HG03354 (cell line): Measurements from ENCODE around the gene NGRN.
A peak's percentile ranks its signal among the peaks of the same experiment; 100 is the strongest.
"Not testable (repeated sequence)": the region's sequence is repeated elsewhere in the genome, so short reads cannot be mapped to it uniquely, and the experiment has no call there.

ENCODE experiments used
- ATAC-seq: cut with Tn5 transposase; IDR thresholded peaks from one replicate; pipeline ENCODE4 v1.9.1; 2021; ENCODE audit warnings: mild to moderate bottlenecking; ENCODE audit not compliant: unreplicated experiment, poor library complexity, severe bottlenecking

The NGRN gene

GRCh38 chr15:90233387-90234095 lies 31.9 kb upstream of the NGRN start, which contains the start of gene CIB1:
Gene CIB1, minus strand, starts transcription at chr15:90233941. Its CDS starts 56 bp downstream, at chr15:90233885.
- ATAC-seq, result peak; percentile 91

GRCh38 chr15:90234096-90234988 lies 31.1 kb upstream of the NGRN start, which contains the start of gene GDPGP1:
Gene GDPGP1, plus strand, starts transcription at chr15:90234209. Its CDS starts 6,700 bp downstream, at chr15:90240909.
- ATAC-seq, result peak; percentile 74

DNA sequence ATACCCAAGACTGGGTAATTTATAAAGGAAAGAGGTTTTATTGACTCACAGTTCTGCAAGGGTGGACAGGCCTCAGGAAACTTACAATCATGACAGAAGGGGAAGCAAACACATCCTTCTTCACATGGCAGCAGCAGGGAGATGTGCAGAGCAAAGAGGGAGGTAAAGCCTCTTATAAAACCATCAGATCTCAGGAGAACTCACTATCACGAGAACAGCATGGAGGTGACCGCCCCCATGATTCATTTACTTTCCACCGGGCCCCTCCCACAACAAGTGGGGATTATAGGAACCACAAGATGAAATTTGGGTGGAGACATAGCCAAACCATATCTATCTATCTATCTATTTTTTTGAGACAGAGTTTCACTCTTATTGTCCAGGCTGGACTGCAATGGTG lies 26.1 kb upstream of the NGRN start:
- ATAC-seq, result no peak

DNA sequence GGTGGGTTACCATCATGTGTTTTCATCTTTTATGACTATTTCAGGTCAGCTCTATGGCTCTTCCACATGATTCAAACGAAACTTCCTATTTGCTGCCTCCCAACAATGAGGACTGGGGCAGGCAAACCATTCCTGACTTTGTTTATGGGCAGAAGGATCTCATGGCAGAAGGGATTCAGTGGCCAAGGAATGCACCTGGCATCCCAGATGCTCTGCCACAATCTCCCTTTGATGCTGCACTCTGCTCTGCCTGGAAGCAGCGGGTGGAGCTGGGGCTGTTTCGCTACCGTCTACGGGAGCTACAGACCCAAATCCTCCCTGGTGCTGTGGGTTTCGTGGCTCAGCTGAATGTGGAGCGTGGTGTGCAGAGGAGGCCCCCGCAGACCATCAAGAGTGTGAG lies 24.6 kb upstream of the NGRN start:
- no peak for ATAC-seq

- ATAC-seq, result no peak
Measured at GRCh38 chr15:90241343-90242192, 23.9 kb upstream of the NGRN start.

- no peak for ATAC-seq
Measured at GRCh38 chr15:90243943-90244639, 21.4 kb upstream of the NGRN start.

DNA sequence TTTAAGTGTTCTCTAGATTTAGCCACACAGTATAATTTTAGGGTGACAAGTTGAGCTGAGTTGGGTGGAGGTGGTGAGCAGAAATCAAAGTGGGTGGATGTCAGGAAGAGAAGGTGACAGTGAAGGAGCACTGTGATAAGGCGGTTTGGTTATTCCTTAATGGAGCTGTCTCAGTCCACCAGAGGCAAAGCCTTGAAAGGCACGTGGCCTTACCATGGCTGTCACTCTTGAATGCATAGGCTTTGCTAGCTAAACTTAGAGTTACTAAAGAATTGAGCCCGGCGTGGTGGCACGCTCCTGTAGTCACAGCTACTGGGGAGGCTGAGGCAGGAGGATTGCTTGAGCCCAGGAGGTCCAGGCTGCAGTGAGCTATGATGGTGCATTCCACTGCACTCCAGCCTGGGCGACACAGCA lies 16.7 kb upstream of the NGRN start:
- ATAC-seq, result no peak

GRCh38 chr15:90249203-90249863 lies 16.1 kb upstream of the NGRN start, which contains the start of gene TTLL13:
Gene TTLL13, plus strand, starts transcription at chr15:90249556. Its CDS starts 1,075 bp downstream, at chr15:90250631.
- ATAC-seq, result peak; percentile 54

DNA sequence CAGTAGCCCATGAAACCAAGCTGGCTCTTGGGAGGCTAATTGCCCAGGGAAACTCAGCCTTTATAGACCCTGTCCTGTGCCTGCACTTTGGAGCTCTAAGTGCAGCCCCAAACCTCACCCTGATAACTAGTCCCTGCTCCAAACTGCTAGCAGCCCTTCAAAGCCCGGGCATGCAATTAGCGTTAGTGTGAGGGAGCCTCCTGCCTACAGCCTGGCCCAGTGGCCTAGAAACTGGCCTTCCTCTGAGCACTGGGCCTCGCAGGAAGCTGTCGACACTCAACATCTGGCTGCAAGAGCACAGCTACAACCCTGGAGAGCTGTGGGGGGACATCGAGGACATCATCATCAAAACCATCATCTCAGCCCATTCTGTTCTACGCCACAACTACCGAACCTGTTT lies 7.7 kb upstream of the NGRN start:
- no peak for ATAC-seq

- ATAC-seq, result peak; percentile 79
Measured at GRCh38 chr15:90259524-90259923, 5.9 kb upstream of the NGRN start.

- not testable (repeated sequence) for ATAC-seq
Measured at GRCh38 chr15:90260731-90261130, 4.7 kb upstream of the NGRN start.

DNA sequence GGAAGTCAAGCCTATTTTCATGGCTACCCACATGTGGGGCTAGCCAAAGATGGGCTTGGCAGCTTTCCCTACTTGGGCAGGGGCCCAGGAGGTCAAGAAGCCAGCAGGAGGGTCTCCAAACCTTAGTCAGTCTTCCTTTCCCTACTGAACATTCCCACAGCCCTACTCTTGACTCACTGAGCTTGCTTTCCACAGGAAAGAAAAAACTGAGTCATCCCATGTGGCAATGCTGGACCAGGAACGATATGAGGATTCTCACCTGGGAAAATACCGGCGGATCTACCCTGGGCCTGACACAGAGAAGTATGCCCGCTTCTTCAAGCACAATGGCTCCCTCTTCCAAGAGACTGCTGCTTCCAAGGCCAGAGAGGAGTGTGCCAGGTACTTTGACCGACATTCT lies 3.7 kb upstream of the NGRN start:
- no peak for ATAC-seq

DNA sequence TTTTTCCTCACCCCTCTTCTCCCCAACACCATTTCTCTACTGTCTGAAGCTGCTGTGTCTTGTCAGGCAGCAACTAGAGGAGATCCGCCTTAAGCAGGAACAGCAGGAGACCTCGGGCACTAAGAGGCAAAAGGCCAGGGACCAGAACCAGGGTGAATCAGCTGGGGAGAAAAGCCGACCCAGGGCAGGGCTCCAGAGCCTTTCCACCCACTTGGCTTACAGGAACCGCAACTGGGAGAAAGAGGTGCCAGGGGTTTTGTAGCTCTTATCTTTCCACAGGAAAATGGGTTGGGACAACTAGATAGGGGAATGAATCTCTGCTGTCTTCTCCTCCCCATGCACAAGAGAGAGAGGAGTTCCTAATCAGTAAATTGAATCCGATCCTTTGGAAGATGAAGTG lies 3.0 kb upstream of the NGRN start:
- ATAC-seq, result no peak

GRCh38 chr15:90264671-90265070 lies 801 bp upstream of the NGRN start:
- no peak for ATAC-seq

- ATAC-seq, result peak; percentile 14
Measured at GRCh38 chr15:90266061-90266431, 574 bp downstream of the NGRN start.

GRCh38 chr15:90266485-90266884 lies 1.0 kb downstream of the NGRN start:
- ATAC-seq, result no peak

GRCh38 chr15:90268415-90268814 lies 2.9 kb downstream of the NGRN start:
- no peak for ATAC-seq

DNA sequence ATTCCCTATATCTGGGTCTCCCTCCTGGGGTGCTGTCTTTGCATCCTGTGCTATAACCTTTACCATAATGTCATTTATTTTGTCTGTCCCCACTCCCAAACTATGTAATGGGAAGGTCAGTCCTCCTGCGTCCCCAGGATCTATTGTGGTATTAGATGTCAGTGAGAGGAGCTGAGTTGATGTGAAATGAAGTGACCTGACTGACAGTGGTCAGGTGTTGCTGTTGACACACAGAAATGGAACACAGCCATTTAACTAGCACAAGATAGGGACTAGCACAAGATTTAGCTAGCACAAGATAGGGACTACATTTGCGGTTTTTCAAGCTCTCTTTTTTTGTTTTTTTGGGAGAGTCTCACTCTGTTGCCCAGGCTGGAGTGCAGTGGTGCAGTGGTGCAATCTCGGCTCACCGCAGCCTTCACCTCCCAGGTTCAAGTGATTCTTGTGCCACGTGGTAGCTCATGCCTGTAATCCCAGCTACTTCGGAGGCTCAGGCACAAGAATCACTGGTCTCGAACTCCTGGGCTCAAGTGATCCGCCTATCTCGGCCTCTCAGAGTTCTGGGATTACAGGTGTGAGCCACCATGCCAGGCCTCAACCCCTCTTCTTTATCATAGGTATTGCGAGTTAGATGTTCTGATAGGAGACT lies 5.2 kb downstream of the NGRN start:
- ATAC-seq, result no peak
